Loucy (cell line): Measurements from ENCODE around the gene XKR3.

ENCODE experiments used
- H2AFZ ChIP-seq: fragments of 200-600 bp; sonication (generic); 2 replicates; pipeline ENCODE4 v1.6.0; 2016; ENCODE audit warnings: antibody characterized with exemption, mild to moderate bottlenecking, low read length, moderate library complexity
- H3F3A ChIP-seq: fragments of 200-600 bp; 2 replicates; pipeline ENCODE4 v1.6.0; 2016; ENCODE audit warnings: antibody characterized with exemption, low read depth, mild to moderate bottlenecking
- H3K27me3 ChIP-seq: fragments of 200-600 bp; sonication (generic); 2 replicates; pipeline ENCODE4 v1.6.1; 2014; ENCODE audit warnings: low read length, mild to moderate bottlenecking; ENCODE audit not compliant: insufficient read depth, poor library complexity, severe bottlenecking
- H3K36me3 ChIP-seq: fragments of 200-600 bp; sonication (generic); 2 replicates; pipeline ENCODE4 v1.6.1; 2016; ENCODE audit warnings: low read length; ENCODE audit not compliant: insufficient read depth
- H3K4me1 ChIP-seq: fragments of 200-600 bp; sonication (generic); 2 replicates; pipeline ENCODE4 v1.5.1; 2014; ENCODE audit warnings: low read length, mild to moderate bottlenecking; ENCODE audit not compliant: insufficient read depth, poor library complexity, severe bottlenecking
- H3K4me2 ChIP-seq: fragments of 200-600 bp; sonication (generic); 2 replicates; pipeline ENCODE4 v1.6.0; 2014; ENCODE audit warnings: antibody characterized with exemption, low read length, low read depth, mild to moderate bottlenecking; ENCODE audit not compliant: poor library complexity, severe bottlenecking
- H3K4me3 ChIP-seq: fragments of 200-600 bp; sonication (generic); 2 replicates; pipeline ENCODE4 v1.5.1; 2014; ENCODE audit warnings: low read length, mild to moderate bottlenecking, mixed read lengths; ENCODE audit not compliant: poor library complexity, severe bottlenecking
- H3K79me2 ChIP-seq: fragments of 200-600 bp; sonication (generic); 2 replicates; pipeline ENCODE4 v1.6.1; 2014; ENCODE audit warnings: low read length; ENCODE audit not compliant: insufficient read depth
- H3K9ac ChIP-seq: fragments of 200-600 bp; sonication (generic); 2 replicates; pipeline ENCODE4 v1.6.0; 2014; ENCODE audit warnings: mild to moderate bottlenecking, low read depth, low read length, moderate library complexity; ENCODE audit not compliant: poor library complexity, severe bottlenecking
- H3K9me2 ChIP-seq: fragments of 200-600 bp; sonication (generic); replicated peaks from 2 replicates; pipeline ENCODE4 v1.6.1; 2016; ENCODE audit warnings: low read depth, low read length, mixed read lengths
- H3K9me3 ChIP-seq: fragments of 200-600 bp; sonication (generic); 2 replicates; pipeline ENCODE4 v1.6.1; 2014; ENCODE audit warnings: mild to moderate bottlenecking, antibody characterized with exemption, low read length, low read depth; ENCODE audit not compliant: insufficient read depth
- H4K20me1 ChIP-seq: fragments of 200-600 bp; sonication (generic); 2 replicates; pipeline ENCODE4 v1.6.0; 2014; ENCODE audit warnings: antibody characterized with exemption, low read length, mild to moderate bottlenecking; ENCODE audit not compliant: insufficient read depth, poor library complexity, severe bottlenecking
- CTCF ChIP-seq: fragments of 200-600 bp; sonication (generic); conservative IDR thresholded peaks from 2 replicates; pipeline ENCODE4 v1.5.1; 2014; ENCODE audit warnings: mild to moderate bottlenecking, antibody characterized with exemption, low read length
- EZH2phosphoT487 ChIP-seq: fragments of 200-600 bp; IDR thresholded peaks from 2 replicates; pipeline ENCODE4 v1.6.1; 2018; ENCODE audit warnings: antibody characterized with exemption, mild to moderate bottlenecking, moderate library complexity, borderline replicate concordance

Gene XKR3

GRCh38 chr22:16838073-16838472, 12.9 kb upstream of the XKR3 start:
- no peaks in the 10 kb centered on the region for H3K9me2 ChIP-seq
- H3K4me1 ChIP-seq = no peaks in the 10 kb centered on the region
- H4K20me1 ChIP-seq = no peaks in the 10 kb centered on the region
- H3K27me3 ChIP-seq = no peaks in the 10 kb centered on the region
- no peaks in the 10 kb centered on the region for H3K36me3 ChIP-seq
- H2AFZ ChIP-seq = no peak overlapping the region
- H3F3A ChIP-seq = no peaks in the 10 kb centered on the region
- no peak overlapping the region for H3K4me3 ChIP-seq
- no peaks in the 10 kb centered on the region for H3K79me2 ChIP-seq
- H3K9me3 ChIP-seq = no peaks in the 10 kb centered on the region
- TF ChIP-seq CTCF (no peak), EZH2phosphoT487 (no peak)
- no peak overlapping the region for H3K4me2 ChIP-seq
- H3K9ac ChIP-seq = no peak overlapping the region

- H3F3A ChIP-seq = no peaks in the 10 kb centered on the region
- no peaks in the 10 kb centered on the region for H4K20me1 ChIP-seq
- TF ChIP-seq CTCF (no peak), EZH2phosphoT487 (no peak)
Measured at GRCh38 chr22:16834971-16835370, 9.8 kb upstream of the XKR3 start.

GRCh38 chr22:16831257-16831656, 6.0 kb upstream of the XKR3 start:
- no peak for TF ChIP-seq CTCF
- no peak for TF ChIP-seq EZH2phosphoT487
- Histone ChIP-seq H3F3A (no peaks in the 10 kb centered on the region), H3K27me3 (no peaks in the 10 kb centered on the region), H3K4me2 (no peak overlapping the region), H4K20me1 (no peaks in the 10 kb centered on the region), H3K79me2 (no peaks in the 10 kb centered on the region), H3K9me2 (no peaks in the 10 kb centered on the region), H3K4me1 (peaks cover 12% of the 10 kb centered on the region), H2AFZ (no peak overlapping the region), H3K4me3 (no peak overlapping the region), H3K9me3 (no peaks in the 10 kb centered on the region), H3K36me3 (no peaks in the 10 kb centered on the region), H3K9ac (no peak overlapping the region)

More at GRCh38 chr22:16834971-16835370, 9.8 kb upstream of the XKR3 start:
- Histone ChIP-seq H2AFZ (no peak overlapping the region), H3K79me2 (no peaks in the 10 kb centered on the region), H3K9me2 (no peaks in the 10 kb centered on the region), H3K9me3 (no peaks in the 10 kb centered on the region), H3K36me3 (no peaks in the 10 kb centered on the region), H3K27me3 (no peaks in the 10 kb centered on the region), H3K9ac (no peak overlapping the region), H3K4me1 (peaks cover 6% of the 10 kb centered on the region), H3K4me2 (no peak overlapping the region), H3K4me3 (no peak overlapping the region)
